Endothelial cell (in vitro differentiated cells): ENCODE results near the gene PDZD2. TPM values are rescaled to one million over a fixed set of nuclear protein-coding genes. Genes with fewer than 3 reads are reported as not detected.

ENCODE experiments used
- DNase-seq: peaks from one replicate; pipeline ENCODE4 v3.0.0; 2021; ENCODE audit warnings: low spot score
- H3K27ac Mint-ChIP-seq: one replicate; pipeline ENCODE4 v1.8.0; 2021; ENCODE audit warnings: mixed read lengths, inconsistent platforms; ENCODE audit not compliant: unreplicated experiment
- H3K27me3 Mint-ChIP-seq: one replicate; pipeline ENCODE4 v1.8.0; 2021; ENCODE audit warnings: mild to moderate bottlenecking, moderate library complexity, mixed read lengths, inconsistent platforms; ENCODE audit not compliant: unreplicated experiment
- H3K36me3 Mint-ChIP-seq: one replicate; pipeline ENCODE4 v1.8.0; 2021; ENCODE audit warnings: mild to moderate bottlenecking, low read depth, mixed read lengths, inconsistent platforms; ENCODE audit not compliant: unreplicated experiment
- H3K4me1 Mint-ChIP-seq: one replicate; pipeline ENCODE4 v1.8.0; 2021; ENCODE audit warnings: mild to moderate bottlenecking, mixed read lengths, inconsistent platforms; ENCODE audit not compliant: unreplicated experiment
- H3K4me3 Mint-ChIP-seq: one replicate; pipeline ENCODE4 v1.8.0; 2021; ENCODE audit warnings: mild to moderate bottlenecking, mixed read lengths, inconsistent platforms; ENCODE audit not compliant: unreplicated experiment
- H3K9me3 Mint-ChIP-seq: one replicate; pipeline ENCODE4 v1.8.0; 2021; ENCODE audit warnings: mixed read lengths, inconsistent platforms; ENCODE audit not compliant: unreplicated experiment
- CTCF ChIP-seq: fragments of 200-600 bp; sonication (generic); IDR thresholded peaks from one replicate; pipeline ENCODE4 v1.5.0; 2021; ENCODE audit warnings: antibody characterized with exemption; ENCODE audit not compliant: unreplicated experiment
- total RNA-seq: library from RNA; stranded (reverse); fragmentation: NEBNext Ultra II Directional; extraction: Animal tissue kit (Norgen Biotek cat#: 25700); gene quantifications from one replicate; pipeline ENCODE4 v1.2.1, GENCODE V29; 2021; ENCODE audit not compliant: unreplicated experiment

PDZD2 gene
- total RNA-seq, 1 donor from 2014 or later: 71.1 TPM

- Mint-ChIP-seq H3K36me3 (peaks cover 16% of the 10 kb centered on the region), H3K9me3 (no peaks in the 10 kb centered on the region), H3K4me3 (no peak overlapping the region), H3K4me1 (peaks cover 2% of the 10 kb centered on the region), H3K27me3 (peaks cover 2% of the 10 kb centered on the region), H3K27ac (no peak overlapping the region)
- no peak for DNase-seq
- TF ChIP-seq CTCF: no peak
Measured at GRCh38 chr5:31767335-31768031, 128.6 kb downstream of the PDZD2 start.

GRCh38 chr5:31768046-31768445, 129.1 kb downstream of the PDZD2 start:
- DNase-seq: no peak
- Mint-ChIP-seq H3K36me3 (peaks cover 13% of the 10 kb centered on the region), H3K27me3 (peaks cover 2% of the 10 kb centered on the region), H3K4me3 (no peak overlapping the region), H3K27ac (no peak overlapping the region), H3K9me3 (no peaks in the 10 kb centered on the region), H3K4me1 (peaks cover 2% of the 10 kb centered on the region)
- TF ChIP-seq CTCF: no peak

DNA sequence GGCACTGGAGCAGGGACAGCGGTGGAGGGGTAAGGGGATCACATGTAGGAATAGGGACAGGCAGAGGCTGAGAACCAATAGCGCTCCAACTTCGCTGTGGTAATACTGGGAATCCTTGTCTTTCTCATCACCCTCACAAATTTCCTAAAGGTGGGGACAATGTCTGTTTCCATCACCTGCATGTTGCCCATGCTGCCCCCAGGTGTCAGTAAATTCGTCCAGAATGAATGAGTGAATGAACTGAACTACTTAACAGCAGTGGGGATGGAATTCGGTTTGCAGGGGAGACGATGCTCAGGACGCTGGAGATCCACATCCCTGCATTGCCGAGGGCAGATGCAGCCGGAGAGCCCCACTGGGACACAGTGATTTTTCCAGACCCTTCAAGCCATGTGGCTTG, 129.9 kb downstream of the PDZD2 start:
- Mint-ChIP-seq H3K36me3 (peaks cover 11% of the 10 kb centered on the region), H3K27ac (no peak overlapping the region), H3K4me3 (no peak overlapping the region), H3K9me3 (no peaks in the 10 kb centered on the region), H3K4me1 (peaks cover 2% of the 10 kb centered on the region), H3K27me3 (peaks cover 2% of the 10 kb centered on the region)
- DNase-seq: no peak
- TF ChIP-seq CTCF: no peak

- no peak for TF ChIP-seq CTCF
- Mint-ChIP-seq H3K4me3 (no peak overlapping the region), H3K27ac (no peak overlapping the region), H3K4me1 (peaks cover 2% of the 10 kb centered on the region), H3K36me3 (peaks cover 8% of the 10 kb centered on the region), H3K9me3 (no peaks in the 10 kb centered on the region), H3K27me3 (peaks cover 2% of the 10 kb centered on the region)
- DNase-seq: no peak
Measured at GRCh38 chr5:31769530-31769929, 130.6 kb downstream of the PDZD2 start.

- no peak overlapping the region for H3K27ac Mint-ChIP-seq
- H3K36me3 Mint-ChIP-seq: peaks cover 10% of the 10 kb centered on the region
- no peak overlapping the region for H3K4me3 Mint-ChIP-seq
- no peak for DNase-seq
- no peak for TF ChIP-seq CTCF
- H3K9me3 Mint-ChIP-seq: peaks cover 3% of the 10 kb centered on the region
- peaks cover 2% of the 10 kb centered on the region for H3K27me3 Mint-ChIP-seq
- peaks cover under 1% of the 10 kb centered on the region for H3K4me1 Mint-ChIP-seq
Measured at GRCh38 chr5:31770132-31770720, 131.3 kb downstream of the PDZD2 start.
